PC-9 (cell line): ENCODE results near the gene HMHB1. TPM values are rescaled to one million over a fixed set of nuclear protein-coding genes. Genes with fewer than 3 reads are reported as not detected.

Experiments
- BruUV-seq: library from RNA; stranded (reverse); fragments of 400-500 nt; replicated peaks from 2 replicates; lab custom pipeline; 2021; lab: Mats Ljungman, UMichigan
- CTCF ChIA-PET: fragments of 300-600 bp; sonication (Branson Sonifier 250); formaldehyde crosslinking; loops from one replicate; lab custom pipeline; 2022; ENCODE audit warnings: antibody characterized with exemption; lab: Charles Lee
- POLR2A ChIA-PET: fragments of 300-600 bp; sonication (Branson Sonifier 250); formaldehyde crosslinking; loops from one replicate; lab custom pipeline; 2022; ENCODE audit warnings: antibody characterized with exemption; ENCODE audit not compliant: unreplicated experiment; lab: Charles Lee
- DNase-seq, 2 experiments: peaks; one replicate each; pipeline versions ENCODE4 v3.0.0 to v3.0.0-alpha.2; 2015 to 2022; ENCODE audit warnings: mixed read lengths in 1 of 2
- H2AFZ ChIP-seq: fragments of 200-600 bp; sonication (generic); 2 replicates; pipeline ENCODE4 v1.8.1; 2017; ENCODE audit warnings: antibody characterized with exemption
- H3F3A ChIP-seq: fragments of 200-600 bp; sonication (generic); 2 replicates; pipeline ENCODE4 v1.8.1; 2017; ENCODE audit warnings: antibody characterized with exemption, mild to moderate bottlenecking, low read depth; ENCODE audit not compliant: insufficient read depth
- H3K27ac ChIP-seq: fragments of 200-600 bp; sonication (generic); 2 replicates; pipeline ENCODE4 v1.6.1; 2016; ENCODE audit warnings: mixed run types
- H3K27me3 ChIP-seq: fragments of 200-600 bp; sonication (generic); 2 replicates; pipeline ENCODE4 v1.6.1; 2016; ENCODE audit warnings: low read depth, mixed run types; ENCODE audit not compliant: insufficient read depth
- H3K36me3 ChIP-seq: fragments of 200-600 bp; sonication (generic); 2 replicates; pipeline ENCODE4 v1.6.1; 2016; ENCODE audit warnings: low read depth, mixed run types
- H3K4me1 ChIP-seq: fragments of 200-600 bp; sonication (generic); replicated peaks from 2 replicates; pipeline ENCODE4 v1.6.1; 2016; ENCODE audit warnings: mixed run types; ENCODE audit not compliant: insufficient read depth
- H3K4me2 ChIP-seq: fragments of 200-600 bp; sonication (generic); 2 replicates; pipeline ENCODE4 v1.6.1; 2017; ENCODE audit warnings: mixed run types
- H3K4me3 ChIP-seq: fragments of 200-600 bp; sonication (generic); 2 replicates; pipeline ENCODE4 v1.6.1; 2016; ENCODE audit warnings: mixed run types
- H3K79me2 ChIP-seq: fragments of 200-600 bp; sonication (generic); 2 replicates; pipeline ENCODE4 v1.6.1; 2017; ENCODE audit warnings: low read depth, mixed run types
- H3K9me2 ChIP-seq: fragments of 200-600 bp; sonication (generic); 2 replicates; pipeline ENCODE4 v1.8.1; 2017; ENCODE audit warnings: mild to moderate bottlenecking; ENCODE audit not compliant: insufficient read depth
- H3K9me3 ChIP-seq: fragments of 200-600 bp; sonication (generic); 2 replicates; pipeline ENCODE4 v1.8.1; 2016; ENCODE audit warnings: low read depth; ENCODE audit not compliant: insufficient read depth
- H4K20me1 ChIP-seq: fragments of 200-600 bp; sonication (generic); 2 replicates; pipeline ENCODE4 v1.8.1; 2017; ENCODE audit not compliant: insufficient read depth
- CTCF ChIP-seq: fragments of 200-600 bp; sonication (generic); conservative IDR thresholded peaks from 2 replicates; pipeline ENCODE4 v1.6.1; 2017; ENCODE audit warnings: mixed run types, antibody characterized with exemption, mild to moderate bottlenecking, moderate library complexity
- EZH2 ChIP-seq: fragments of 200-600 bp; sonication (generic); IDR thresholded peaks from 2 replicates; pipeline ENCODE4 v1.8.0; 2017; ENCODE audit warnings: antibody characterized with exemption, low read depth
- intact Hi-C: fragments of 100-400 bp; cut with micrococcal nuclease; formaldehyde crosslinking; loops from one replicate; pipeline ENCODE4 v1.10.0; 2022; ENCODE audit not compliant: unreplicated experiment
- total RNA-seq: library from RNA; stranded (reverse); gene quantifications from 2 replicates; pipeline ENCODE4 v1.2.3, GENCODE V29; 2021

Gene HMHB1
- total RNA-seq, 1 experiment from 2014 or later = not detected

- Histone ChIP-seq H3K4me2 (no peak overlapping the region), H3K79me2 (no peaks in the 10 kb centered on the region), H4K20me1 (no peaks in the 10 kb centered on the region), H3K4me3 (no peak overlapping the region), H3K9me3 (no peaks in the 10 kb centered on the region), H3K36me3 (no peaks in the 10 kb centered on the region), H3K4me1 (no peaks in the 10 kb centered on the region), H3F3A (no peaks in the 10 kb centered on the region), H3K27ac (no peak overlapping the region), H2AFZ (no peak overlapping the region; the same call in 1 of the 2 replicates), H3K27me3 (no peaks in the 10 kb centered on the region), H3K9me2 (no peaks in the 10 kb centered on the region; the same call in 1 of the 2 replicates)
- intact Hi-C loops = no loop called here
- ChIA-PET POLR2A (no interaction called here), CTCF (no interaction called here)
- no peak for TF ChIP-seq EZH2
- no peak for TF ChIP-seq CTCF
- DNase-seq = no peak
- no TSS peak for BruUV-seq
These were observed 38.2 kb downstream of the HMHB1 start for GRCh38 chr5:143850050-143850683.

DNA sequence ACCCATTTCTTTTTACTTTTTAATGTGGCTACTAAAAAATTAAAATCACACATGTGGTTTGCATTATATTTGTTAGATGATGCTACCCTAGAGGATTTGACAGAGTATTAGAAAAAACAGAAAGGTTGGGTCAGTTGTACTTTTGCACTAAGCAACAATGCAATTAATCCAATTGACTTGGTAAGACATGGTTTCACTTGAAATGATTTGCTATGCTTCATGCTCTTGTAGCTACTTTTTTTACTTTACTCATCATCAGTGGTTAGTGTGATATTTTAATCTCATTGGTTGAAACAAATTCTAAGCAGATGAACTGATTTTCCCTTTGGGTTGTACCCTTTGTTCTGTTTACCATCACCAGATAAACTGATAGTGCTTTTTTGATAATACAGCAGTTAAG lies 39.4 kb downstream of the HMHB1 start:
- no TSS peak for BruUV-seq
- Histone ChIP-seq H4K20me1 (no peaks in the 10 kb centered on the region), H3K9me3 (no peaks in the 10 kb centered on the region), H2AFZ (no peak overlapping the region), H3K4me1 (no peaks in the 10 kb centered on the region), H3K36me3 (no peaks in the 10 kb centered on the region), H3K9me2 (no peaks in the 10 kb centered on the region), H3K4me3 (no peak overlapping the region), H3K4me2 (no peak overlapping the region), H3F3A (no peaks in the 10 kb centered on the region), H3K27ac (no peak overlapping the region), H3K79me2 (no peaks in the 10 kb centered on the region), H3K27me3 (no peaks in the 10 kb centered on the region)
- no peak for DNase-seq
- ChIA-PET POLR2A (no interaction called here), CTCF (no interaction called here)
- intact Hi-C loops = no loop called here
- TF ChIP-seq CTCF (no peak), EZH2 (no peak)

GRCh38 chr5:143860211-143860610 lies 48.2 kb downstream of the HMHB1 start:
- DNase-seq = no peak
- intact Hi-C loops = no loop called here
- BruUV-seq = no TSS peak

More at GRCh38 chr5:143860211-143860610, 48.2 kb downstream of the HMHB1 start:
- no peaks in the 10 kb centered on the region for H3K79me2 ChIP-seq
- no peaks in the 10 kb centered on the region for H3K9me3 ChIP-seq
- H3K36me3 ChIP-seq = no peaks in the 10 kb centered on the region
- no peaks in the 10 kb centered on the region for H3F3A ChIP-seq
- TF ChIP-seq CTCF (no peak; the same call in 1 of the 2 replicates), EZH2 (no peak)
- POLR2A ChIA-PET = no interaction called here
- H3K27me3 ChIP-seq = no peaks in the 10 kb centered on the region
- no peak overlapping the region for H3K4me3 ChIP-seq
- H3K27ac ChIP-seq = no peak overlapping the region
- no peaks in the 10 kb centered on the region for H3K4me1 ChIP-seq
- H3K9me2 ChIP-seq = 0 out of 2 replicates have a peak, but pooled peaks cover 4% of the 10 kb centered on the region
- H4K20me1 ChIP-seq = no peaks in the 10 kb centered on the region
- CTCF ChIA-PET = no interaction called here
- H2AFZ ChIP-seq = no peak overlapping the region
- H3K4me2 ChIP-seq = no peak overlapping the region
